ENCODE measurements around the gene RYK.

RYK gene

GRCh38 chr3:134114726-134115125, 135.9 kb downstream of the RYK start:
- H3K4me3 ChIP-seq (ENCODE audit: low read length) = no peak overlapping the region
- no peak for DNase-seq (ENCODE audit: low read depth)
- no peak for TF ChIP-seq CTCF (IDR thresholded peaks at IDR 0.05; ENCODE audit: insufficient read depth, low read depth, low read length, missing control alignments)

GRCh38 chr3:134111616-134112015, 139.0 kb downstream of the RYK start:
- H3K4me3 ChIP-seq (ENCODE audit: low read length) = no peak overlapping the region
- TF ChIP-seq CTCF (IDR thresholded peaks at IDR 0.05; ENCODE audit: insufficient read depth, low read depth, low read length, missing control alignments) = no peak
- DNase-seq (ENCODE audit: low read depth) = no peak

- TF ChIP-seq CTCF (IDR thresholded peaks at IDR 0.05; ENCODE audit: insufficient read depth, low read depth, low read length, missing control alignments) = no peak
- H3K4me3 ChIP-seq (ENCODE audit: low read length) = no peak overlapping the region
- no peak for DNase-seq (ENCODE audit: low read depth)
Measured at GRCh38 chr3:134110963-134111362, 139.7 kb downstream of the RYK start.
